Adrenal gland (tissue), 12 donors: ENCODE measurements around the gene STK32C. TPM values are rescaled to one million over a fixed set of nuclear protein-coding genes. Genes with fewer than 3 reads are reported as not detected.

Source experiments
- DNase-seq, 7 donors: peaks; one replicate each; pipeline ENCODE4 v3.0.0-alpha.2; 2019 to 2020
- H3K27ac ChIP-seq, 5 donors: fragments of 200-600 bp; sonication (generic) in 4 of 5; 1 replicate in 3 of 5; 2 replicates in 2 of 5; pipeline versions ENCODE4 v1.5.1 to v1.8.0; 2016 to 2020; ENCODE audit warnings: mild to moderate bottlenecking in 1 of 5
- H3K27me3 ChIP-seq: fragments of 200-600 bp; 2 replicates; pipeline ENCODE4 v1.8.0; 2021
- H3K36me3 ChIP-seq, 2 donors: fragments of 200-600 bp; replicated peaks in 1 of 2; 1 replicate in 1 of 2; 2 replicates in 1 of 2; pipeline versions ENCODE4 v1.5.1 to v1.8.0; 2018 to 2022
- H3K4me1 ChIP-seq, 2 donors: fragments of 200-600 bp; replicated peaks in 1 of 2; 1 replicate in 1 of 2; 2 replicates in 1 of 2; pipeline versions ENCODE4 v1.5.1 to v1.8.0; 2018 to 2021
- H3K4me3 ChIP-seq, 4 donors: fragments of 200-600 bp; sonication (generic) in 3 of 4; one replicate each; pipeline ENCODE4 v1.5.1; 2016 to 2018
- H3K9me3 ChIP-seq, 3 donors: fragments of 200-600 bp; sonication (generic) in 1 of 3; replicated peaks in 1 of 3; 1 replicate in 2 of 3; 2 replicates in 1 of 3; pipeline versions ENCODE4 v1.5.1 to v1.8.0; 2016 to 2021
- POLR2A ChIP-seq, 2 donors: fragments of 450-650 bp; IDR thresholded peaks; one replicate each; pipeline ENCODE4 v1.6.1; 2017; ENCODE audit warnings: antibody characterized with exemption in 2 of 2, mild to moderate bottlenecking in 2 of 2, moderate library complexity in 1 of 2
- WGBS, 4 donors: extraction: QIAGEN DNeasy Blood & Tissue Kit in 2 of 4; methylation state at CpG; one replicate each; pipeline versions ENCODE4 v1.1.5 to v1.1.7; 2013 to 2017; 5-methylcytosine and 5-hydroxymethylcytosine counted together
- intact Hi-C, 2 donors: fragments of 100-400 bp; cut with DNase I; formaldehyde crosslinking; loops; one replicate each; pipeline versions ENCODE4 v1.14.1 to v1.15.0; 2022 to 2023
- polyA plus RNA-seq, 3 donors: library from polyadenylated mRNA; stranded (reverse); fragments of 200-250 nt in 2 of 3; fragments of 350-450 nt in 1 of 3; fragmentation: Illumina TruSeq in 1 of 3; extraction: RNeasy Lipid Tissue Mini Kit (QIAGEN cat#74804) in 1 of 3; gene quantifications; one replicate each; pipeline ENCODE4 v1.2.3, GENCODE V29; 2013 to 2014
- total RNA-seq, 9 donors: library from RNA; depleted of rRNA in 4 of 9; stranded (reverse); fragments of >200 nt in 4 of 9; fragments of 120-200 nt in 1 of 9; fragmentation: NEBNext Ultra II Directional in 1 of 9; extraction: Animal tissue kit (Norgen Biotek cat#: 25700) in 1 of 9; gene quantifications; one replicate each; pipeline versions ENCODE4 v1.1.0 to v1.2.4, GENCODE V29; 2013 to 2023
- TF ChIP-seq, protein P1 (sequence below), 6 experiments: fragments of 450-650 bp in 4 of 6; fragments of 200-600 bp in 2 of 6; sonication (generic) in 1 of 6; IDR thresholded peaks; 1 replicate in 5 of 6; 2 replicates in 1 of 6; pipeline versions ENCODE4 v1.5.1 to v1.8.0; 2016 to 2021; ENCODE audit warnings: antibody characterized with exemption in 6 of 6, mild to moderate bottlenecking in 2 of 6, moderate library complexity in 1 of 6
- donor health status: healthy with polysubstance abuse.
- donor health status: Bipolar disorder and iron deficiency.
- donor health status: DM: yes; HTN: yes; CAD: no.
- donor health status: DM: no; HTN: no; CAD: no.
- donor health status: DM: no; HTN: no; CAD: no.
- donor health status: DM: yes; HTN: yes; CAD: no.

The STK32C gene
- total and polyA plus RNA-seq, 12 donors: 2.8 to 36.5 (median 15.9) TPM

DNA sequence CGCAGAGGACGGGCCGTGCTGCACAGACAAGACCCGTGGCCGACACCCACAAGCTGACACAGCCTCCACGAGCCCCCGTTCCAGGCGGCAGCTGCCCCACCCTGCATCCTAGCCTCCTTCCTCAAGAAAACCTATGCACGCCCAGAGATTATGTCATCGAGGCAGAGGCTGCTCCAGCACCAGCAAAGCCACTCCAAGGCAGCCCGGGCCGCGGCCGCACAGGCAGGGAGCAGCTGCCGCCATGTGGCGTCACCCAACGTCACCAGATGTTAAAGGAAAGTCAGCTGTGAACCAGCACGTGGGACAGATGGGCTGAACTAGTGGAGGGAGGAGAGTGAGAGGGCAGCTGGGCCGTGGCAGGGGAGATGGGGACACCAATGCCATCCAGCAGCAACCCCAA lies 59.8 kb downstream of the STK32C start:
- no peaks in the 10 kb centered on the region for H3K9me3 ChIP-seq
- intact Hi-C loops: no loop called here
- no peak for DNase-seq
- H3K4me1 ChIP-seq: no peaks in the 10 kb centered on the region
- WGBS, 4 donors: 84 to 87% (median 86%) methylated on average over 11 to 19 of the region's 19 CpGs
- no peak overlapping the region for H3K27ac ChIP-seq
- no peak overlapping the region for H3K4me3 ChIP-seq
- H3K36me3 ChIP-seq: no peaks in the 10 kb centered on the region
- no peaks in the 10 kb centered on the region for H3K27me3 ChIP-seq
- TF ChIP-seq, protein P1, sequence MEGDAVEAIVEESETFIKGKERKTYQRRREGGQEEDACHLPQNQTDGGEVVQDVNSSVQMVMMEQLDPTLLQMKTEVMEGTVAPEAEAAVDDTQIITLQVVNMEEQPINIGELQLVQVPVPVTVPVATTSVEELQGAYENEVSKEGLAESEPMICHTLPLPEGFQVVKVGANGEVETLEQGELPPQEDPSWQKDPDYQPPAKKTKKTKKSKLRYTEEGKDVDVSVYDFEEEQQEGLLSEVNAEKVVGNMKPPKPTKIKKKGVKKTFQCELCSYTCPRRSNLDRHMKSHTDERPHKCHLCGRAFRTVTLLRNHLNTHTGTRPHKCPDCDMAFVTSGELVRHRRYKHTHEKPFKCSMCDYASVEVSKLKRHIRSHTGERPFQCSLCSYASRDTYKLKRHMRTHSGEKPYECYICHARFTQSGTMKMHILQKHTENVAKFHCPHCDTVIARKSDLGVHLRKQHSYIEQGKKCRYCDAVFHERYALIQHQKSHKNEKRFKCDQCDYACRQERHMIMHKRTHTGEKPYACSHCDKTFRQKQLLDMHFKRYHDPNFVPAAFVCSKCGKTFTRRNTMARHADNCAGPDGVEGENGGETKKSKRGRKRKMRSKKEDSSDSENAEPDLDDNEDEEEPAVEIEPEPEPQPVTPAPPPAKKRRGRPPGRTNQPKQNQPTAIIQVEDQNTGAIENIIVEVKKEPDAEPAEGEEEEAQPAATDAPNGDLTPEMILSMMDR (IDR thresholded peaks at IDR 0.05): no peak
- no peak for TF ChIP-seq POLR2A (IDR thresholded peaks at IDR 0.05)

DNA sequence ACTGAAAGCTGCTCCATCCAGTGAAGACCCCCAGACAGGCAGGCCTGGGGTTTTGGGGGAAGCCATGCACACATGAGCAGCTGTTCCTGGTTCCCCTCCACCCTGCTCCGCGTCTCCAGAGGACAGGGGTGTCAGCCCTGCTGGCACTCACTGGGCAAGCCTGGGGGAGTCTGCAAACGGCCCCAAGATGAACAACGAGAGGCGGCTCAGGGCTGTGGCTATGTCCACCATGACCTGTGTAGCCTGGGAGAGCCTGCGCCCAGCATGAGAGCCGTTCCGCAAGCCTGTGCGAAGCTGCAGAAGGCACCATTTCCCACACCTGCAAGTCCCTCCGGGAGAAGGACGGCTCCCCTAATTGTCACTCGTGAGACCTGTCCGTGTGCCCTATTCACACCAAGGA lies 61.5 kb downstream of the STK32C start:
- Histone ChIP-seq H3K4me1 (no peaks in the 10 kb centered on the region), H3K36me3 (no peaks in the 10 kb centered on the region), H3K4me3 (no peak overlapping the region), H3K27me3 (no peaks in the 10 kb centered on the region), H3K27ac (no peak overlapping the region), H3K9me3 (no peaks in the 10 kb centered on the region)
- intact Hi-C loops: no loop called here
- WGBS, 4 donors: 87 to 94% (median 92%) methylated on average over 12 to 13 of the region's 13 CpGs
- no peak for DNase-seq
- TF ChIP-seq POLR2A (IDR thresholded peaks at IDR 0.05): no peak
- TF ChIP-seq, protein P1 (IDR thresholded peaks at IDR 0.05): no peak

DNA sequence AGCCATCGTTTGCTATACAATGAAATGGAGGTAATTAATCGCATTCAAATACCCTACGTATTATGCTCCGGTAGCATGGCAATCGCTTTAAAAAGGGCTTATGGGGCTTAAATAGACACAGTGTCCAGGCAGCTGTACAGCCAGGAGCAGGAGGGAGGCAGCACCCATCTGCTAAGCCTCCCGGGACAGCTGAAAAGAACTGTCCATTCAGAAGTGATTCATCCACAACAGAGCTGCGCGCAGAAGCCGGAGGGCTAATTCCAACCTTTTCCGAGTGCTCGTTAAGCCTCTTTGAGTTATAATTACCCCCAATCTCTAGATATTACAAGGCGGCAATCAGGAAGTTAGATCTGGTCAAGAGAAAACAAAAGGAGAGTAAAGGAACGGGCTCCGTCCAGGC lies 62.7 kb downstream of the STK32C start:
- Histone ChIP-seq H3K27ac (no peak overlapping the region), H3K36me3 (no peaks in the 10 kb centered on the region), H3K27me3 (no peaks in the 10 kb centered on the region), H3K9me3 (no peaks in the 10 kb centered on the region), H3K4me1 (no peaks in the 10 kb centered on the region), H3K4me3 (no peak overlapping the region)
- TF ChIP-seq, protein P1 (IDR thresholded peaks at IDR 0.05): no peak
- TF ChIP-seq POLR2A (IDR thresholded peaks at IDR 0.05): no peak
- intact Hi-C loops: no loop called here
- DNase-seq: no peak
- WGBS, 4 donors: 91 to 97% (median 92%) methylated on average over 14 of the region's 14 CpGs

DNA sequence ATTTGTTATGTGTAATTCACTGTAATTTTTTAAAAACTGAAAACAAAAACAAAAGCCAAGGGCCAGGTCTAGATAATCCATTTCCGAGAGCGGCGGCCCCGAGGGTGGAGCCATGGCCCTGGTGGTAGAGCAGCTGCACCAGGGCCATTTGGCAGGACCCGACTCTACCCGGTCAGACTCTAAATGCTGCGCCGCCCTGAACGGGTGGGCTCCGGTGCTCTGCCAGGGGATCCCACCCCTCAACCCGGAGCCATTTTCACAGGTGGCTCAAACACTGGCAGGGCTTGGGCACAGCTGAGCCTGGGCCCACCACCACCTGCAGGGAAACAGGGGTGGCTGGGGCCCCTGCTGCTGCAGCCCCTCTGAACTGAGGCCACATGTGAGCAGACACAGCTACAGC lies 64.1 kb downstream of the STK32C start:
- intact Hi-C loops: no loop called here
- 91 to 97% (median 95%) methylated on average over 10 to 11 of the region's 11 CpGs for WGBS, 4 donors

More for the DNA sequence above, 64.1 kb downstream of the STK32C start:
- TF ChIP-seq, protein P1 (IDR thresholded peaks at IDR 0.05): no peak
- TF ChIP-seq POLR2A (IDR thresholded peaks at IDR 0.05): no peak
- DNase-seq: no peak
- Histone ChIP-seq H3K27ac (no peak overlapping the region), H3K9me3 (no peaks in the 10 kb centered on the region), H3K36me3 (no peaks in the 10 kb centered on the region), H3K4me3 (no peak overlapping the region), H3K4me1 (no peaks in the 10 kb centered on the region), H3K27me3 (no peaks in the 10 kb centered on the region)
